ENCODE data around the gene SPRR2A.

GRCh38 chr1:153028766-153029165 lies 28.5 kb downstream of the SPRR2A start:
- no peak for TF ChIP-seq REST (IDR thresholded peaks at IDR 0.05; ENCODE audit: low read depth)
- no peak for TF ChIP-seq YY1 (IDR thresholded peaks at IDR 0.05; ENCODE audit: low read depth)
- TF ChIP-seq MAX (IDR thresholded peaks at IDR 0.05), result no peak
- no peak for TF ChIP-seq RAD21 (IDR thresholded peaks at IDR 0.05; ENCODE audit: low read depth)
- TF ChIP-seq TAF1 (IDR thresholded peaks at IDR 0.05; ENCODE audit: low read depth), result no peak
- no peak for TF ChIP-seq EP300 (IDR thresholded peaks at IDR 0.05; ENCODE audit: borderline replicate concordance)
- no peak for TF ChIP-seq CEBPB (IDR thresholded peaks at IDR 0.05)
- no peak for TF ChIP-seq FOXM1 (IDR thresholded peaks at IDR 0.05; ENCODE audit: borderline replicate concordance, low read depth)
- no peak for TF ChIP-seq CREB1 (IDR thresholded peaks at IDR 0.05; ENCODE audit: low read depth)
- no peak for TF ChIP-seq EGR1 (IDR thresholded peaks at IDR 0.05)
- TF ChIP-seq TEAD4 (IDR thresholded peaks at IDR 0.05), result no peak
- TF ChIP-seq TCF12 (IDR thresholded peaks at IDR 0.05; ENCODE audit: low read depth), result no peak
